HEK293 (cell line): ENCODE data around the gene AGRN.

Experiments
- CTCF ChIA-PET: fragments of 350-600 bp; formaldehyde crosslinking; extraction: SDS; loops from one replicate; lab custom pipeline; 2021; ENCODE audit warnings: antibody characterized with exemption; lab: Yijun Ruan, JAX
- POLR2A ChIA-PET: fragments of 300-600 bp; formaldehyde crosslinking; extraction: SDS; loops from one replicate; lab custom pipeline; 2020; ENCODE audit warnings: antibody characterized with exemption, inconsistent platforms; lab: Yijun Ruan, JAX
- H3K27ac ChIP-seq: fragments of 200-500 bp; sonication (Bioruptor generic); 2 replicates; pipeline ENCODE4 v1.5.1; 2014; ENCODE audit warnings: low read depth, low read length, control low read depth, inconsistent platforms; ENCODE audit errors: extremely low read depth
- H3K36me3 ChIP-seq, 2 experiments: fragments of 200-500 bp in 1 of 2; sonication (Bioruptor generic) in 1 of 2; 1 replicate in 1 of 2; 2 replicates in 1 of 2; pipeline ENCODE4 v1.5.1; 2014 to 2017; ENCODE audit warnings: inconsistent platforms in 2 of 2, low read length in 2 of 2; ENCODE audit not compliant: control insufficient read depth in 2 of 2, insufficient read depth in 1 of 2
- H3K4me1 ChIP-seq: fragments of 200-500 bp; sonication (Bioruptor generic); 2 replicates; pipeline ENCODE4 v1.5.1; 2014; ENCODE audit warnings: mild to moderate bottlenecking, low read length, inconsistent platforms; ENCODE audit not compliant: control insufficient read depth, insufficient read depth
- H3K4me3 ChIP-seq: 2 replicates; pipeline ENCODE4 v1.5.1; 2011; ENCODE audit warnings: low read depth, mild to moderate bottlenecking, control low read depth, low read length, moderate library complexity
- H3K9me3 ChIP-seq: fragments of 200-500 bp; sonication (Bioruptor generic); 2 replicates; pipeline ENCODE4 v1.5.1; 2014; ENCODE audit warnings: low read depth, low read length, inconsistent platforms; ENCODE audit not compliant: control insufficient read depth, insufficient read depth
- BCL11B ChIP-seq: fragments of 450-650 bp; formaldehyde crosslinking; IDR thresholded peaks from 2 replicates; pipeline ENCODE4 v1.5.1; 2016; ENCODE audit warnings: low read depth, missing biosample characterization, missing genetic modification characterization
- GLIS2 ChIP-seq: fragments of 450-650 bp; formaldehyde crosslinking; IDR thresholded peaks from 2 replicates; pipeline ENCODE4 v1.5.1; 2016; ENCODE audit warnings: missing biosample characterization, missing genetic modification characterization
- HIC1 ChIP-seq: fragments of 450-650 bp; formaldehyde crosslinking; IDR thresholded peaks from 2 replicates; pipeline ENCODE4 v1.5.1; 2016; ENCODE audit warnings: missing biosample characterization, missing genetic modification characterization
- KLF8 ChIP-seq: fragments of 450-650 bp; formaldehyde crosslinking; IDR thresholded peaks from 2 replicates; pipeline ENCODE4 v1.5.1; 2016; ENCODE audit warnings: missing biosample characterization, missing genetic modification characterization
- PATZ1 ChIP-seq: fragments of 450-650 bp; formaldehyde crosslinking; IDR thresholded peaks from 2 replicates; pipeline ENCODE4 v1.5.1; 2016; ENCODE audit warnings: missing biosample characterization, missing genetic modification characterization
- SCRT1 ChIP-seq: fragments of 450-650 bp; formaldehyde crosslinking; IDR thresholded peaks from 2 replicates; pipeline ENCODE4 v1.5.1; 2016; ENCODE audit warnings: missing biosample characterization, missing genetic modification characterization, borderline replicate concordance
- ZBTB10 ChIP-seq: fragments of 450-650 bp; formaldehyde crosslinking; IDR thresholded peaks from 2 replicates; pipeline ENCODE4 v1.5.1; 2016; ENCODE audit warnings: missing biosample characterization, missing genetic modification characterization
- ZNF184 ChIP-seq: fragments of 450-650 bp; IDR thresholded peaks from 2 replicates; pipeline ENCODE4 v1.5.1; 2018; ENCODE audit warnings: missing biosample characterization, mild to moderate bottlenecking, missing genetic modification characterization
- ZNF239 ChIP-seq: fragments of 450-650 bp; formaldehyde crosslinking; IDR thresholded peaks from 2 replicates; pipeline ENCODE4 v1.5.1; 2016; ENCODE audit warnings: missing biosample characterization, missing genetic modification characterization
- ZNF248 ChIP-seq: fragments of 450-650 bp; formaldehyde crosslinking; IDR thresholded peaks from 2 replicates; pipeline ENCODE4 v1.5.1; 2017; ENCODE audit warnings: missing biosample characterization, missing genetic modification characterization
- ZNF354C ChIP-seq: fragments of 450-650 bp; formaldehyde crosslinking; IDR thresholded peaks from 2 replicates; pipeline ENCODE4 v1.5.1; 2016; ENCODE audit warnings: missing biosample characterization, missing genetic modification characterization, low read depth, borderline replicate concordance
- ZNF518A ChIP-seq: fragments of 450-650 bp; formaldehyde crosslinking; conservative IDR thresholded peaks from 2 replicates; pipeline ENCODE4 v1.5.1; 2016; ENCODE audit warnings: low read depth, missing biosample characterization, missing genetic modification characterization
- ZNF704 ChIP-seq: fragments of 450-650 bp; formaldehyde crosslinking; IDR thresholded peaks from 2 replicates; pipeline ENCODE4 v1.5.1; 2016; ENCODE audit warnings: missing biosample characterization, missing genetic modification characterization

The AGRN gene

GRCh38 chr1:1080122-1080757 lies 60.3 kb downstream of the AGRN start (continued):
- TF ChIP-seq ZNF248 (tag by site-specific recombination): no peak
- TF ChIP-seq ZNF518A (tag by site-specific recombination): no peak

GRCh38 chr1:1080951-1081310 lies 61.0 kb downstream of the AGRN start:
- no peaks in the 10 kb centered on the region for H3K36me3 ChIP-seq
- CTCF ChIA-PET: interaction anchor here (0.5 kb wide), 1 partner anchor 96 kb away, joined by 4 read pairs; no protein-coding TSS in a partner anchor
- TF ChIP-seq BCL11B (0 out of 2 replicates have a peak, but pooled peaks have one; percentile 15), SCRT1 (no peak), KLF8 (tag by site-specific recombination) (peak; percentile 19; the same call in 1 of the 2 replicates), ZNF704 (tag by site-specific recombination) (no peak), ZNF239 (tag by site-specific recombination) (no peak)
- no peak overlapping the region for H3K4me3 ChIP-seq
- POLR2A ChIA-PET: no interaction called here
- H3K27ac ChIP-seq: no peak overlapping the region
- H3K9me3 ChIP-seq: no peaks in the 10 kb centered on the region
- peaks cover 3% of the 10 kb centered on the region; the same call in 1 of the 2 replicates for H3K4me1 ChIP-seq

- peaks cover 3% of the 10 kb centered on the region; the same call in 1 of the 2 replicates for H3K4me1 ChIP-seq
- ChIA-PET CTCF (interaction anchor here (0.5 to 0.7 kb wide), 2 partner anchors 18 to 97 kb away, joined by 3 to 4 read pairs; no protein-coding TSS in a partner anchor), POLR2A (no interaction called here)
- 0 out of 2 replicates have a peak, but pooled peaks have one; percentile 6 for TF ChIP-seq BCL11B
- TF ChIP-seq ZNF354C: no peak
- peak; percentile 33; the same call in 1 of the 2 replicates for TF ChIP-seq PATZ1 (tag by site-specific recombination)
- TF ChIP-seq GLIS2: peak; percentile 47
- TF ChIP-seq ZBTB10: peak; percentile 46; the same call in 1 of the 2 replicates
- no peak for TF ChIP-seq ZNF184 (tag by site-specific recombination)
- peak; percentile 63; the same call in 1 of the 2 replicates for TF ChIP-seq HIC1
- peaks cover 0 to 3% of the 10 kb centered on the region in 2 experiments; a peak in 1 of 3 replicates for H3K36me3 ChIP-seq
- H3K4me3 ChIP-seq: no peak overlapping the region
- no peak overlapping the region for H3K27ac ChIP-seq
- H3K9me3 ChIP-seq: no peaks in the 10 kb centered on the region
Measured at GRCh38 chr1:1081311-1082238, 61.7 kb downstream of the AGRN start.
